Activated CD4-positive, alpha-beta T cell treated with anti-CD3 and anti-CD28 coated beads, Interleukin-2, amount 50 U/mL, for 16 hours (primary cell): ENCODE data around the gene TULP4.
"Not testable (repeated sequence)": the region's sequence is repeated elsewhere in the genome, so short reads cannot be mapped to it uniquely, and the experiment has no call there.

Experiments used
- DNase-seq: peaks from one replicate; pipeline ENCODE4 v3.0.0-alpha.2; 2020

Gene TULP4

DNA sequence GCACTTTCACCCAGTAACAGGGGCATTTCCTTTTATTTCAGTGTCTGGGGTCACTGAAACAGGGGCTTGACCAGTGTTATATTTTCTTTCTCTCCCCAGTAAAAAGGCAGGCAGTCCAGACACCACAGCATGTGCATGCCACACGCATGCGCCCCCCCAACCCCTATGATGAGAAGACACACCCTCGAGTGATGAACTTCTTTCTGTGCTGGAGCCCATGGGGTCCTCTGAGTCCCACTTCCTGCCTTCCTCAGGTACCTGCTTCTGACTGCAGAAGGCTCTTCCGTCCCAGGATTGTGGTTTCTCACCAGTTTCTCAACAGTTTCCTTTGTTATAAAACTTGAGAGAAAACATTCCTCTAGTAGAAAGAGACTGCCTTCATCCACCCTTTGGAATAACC, 201.9 kb downstream of the TULP4 start:
- no peak for DNase-seq

DNA sequence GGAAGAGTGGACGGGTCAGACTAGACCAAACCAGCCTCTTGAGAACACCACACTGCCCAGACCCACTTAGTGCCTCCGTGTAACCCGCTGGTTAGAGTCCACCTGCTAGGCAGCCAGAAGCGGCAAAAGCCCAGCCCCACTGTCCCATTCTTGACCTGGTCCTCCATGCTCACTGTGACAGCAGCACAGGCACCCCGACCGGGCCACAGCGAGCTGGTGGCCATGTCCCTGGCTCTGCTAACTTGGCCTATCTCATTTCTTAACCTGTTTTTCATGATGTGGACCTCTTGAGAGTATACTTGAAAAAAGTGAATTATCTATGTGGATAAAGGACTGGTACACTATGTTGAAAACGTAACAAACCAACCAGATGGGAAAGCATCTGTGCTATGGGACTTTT, 202.7 kb downstream of the TULP4 start:
- no peak for DNase-seq

DNA sequence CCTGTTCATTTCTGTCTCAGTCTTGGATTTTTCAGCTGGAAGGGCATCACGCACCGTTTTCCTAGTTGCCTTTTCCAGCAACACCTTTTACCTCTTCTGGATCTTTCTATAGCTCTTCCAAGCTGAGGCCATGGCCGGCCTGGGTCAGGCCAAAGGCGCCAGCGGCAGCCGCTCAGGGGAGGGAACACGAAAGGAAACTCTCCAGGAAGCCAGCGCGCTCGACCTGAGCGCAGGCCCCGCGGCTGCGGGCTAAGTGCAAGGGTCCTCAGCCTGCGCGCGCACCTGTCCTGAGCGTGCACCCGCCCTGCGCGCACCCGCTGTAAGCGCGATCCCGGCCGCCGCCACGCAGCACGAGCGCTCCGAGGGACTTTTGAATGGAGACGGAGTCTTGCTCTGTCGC, 203.8 kb downstream of the TULP4 start:
- DNase-seq: no peak

DNA sequence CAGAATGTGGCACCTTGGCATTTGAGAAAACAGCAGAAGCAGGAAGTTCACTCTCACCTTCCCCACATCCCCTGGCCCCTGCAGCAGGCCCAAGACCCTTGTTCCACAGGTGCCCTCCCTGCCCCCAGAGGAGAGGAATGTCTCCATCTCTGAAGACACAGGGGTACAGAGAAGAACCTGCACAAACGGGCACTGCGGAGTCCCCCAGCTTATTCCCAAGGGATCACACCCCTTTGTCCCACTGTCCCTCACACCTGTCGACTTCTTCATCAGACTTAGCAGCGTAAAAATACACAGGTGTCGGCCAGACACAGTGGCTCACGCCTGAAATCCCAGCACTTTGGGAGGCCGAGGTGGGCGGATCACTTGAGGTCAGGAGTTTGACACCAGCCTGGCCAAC, 204.8 kb downstream of the TULP4 start:
- DNase-seq: no peak

DNA sequence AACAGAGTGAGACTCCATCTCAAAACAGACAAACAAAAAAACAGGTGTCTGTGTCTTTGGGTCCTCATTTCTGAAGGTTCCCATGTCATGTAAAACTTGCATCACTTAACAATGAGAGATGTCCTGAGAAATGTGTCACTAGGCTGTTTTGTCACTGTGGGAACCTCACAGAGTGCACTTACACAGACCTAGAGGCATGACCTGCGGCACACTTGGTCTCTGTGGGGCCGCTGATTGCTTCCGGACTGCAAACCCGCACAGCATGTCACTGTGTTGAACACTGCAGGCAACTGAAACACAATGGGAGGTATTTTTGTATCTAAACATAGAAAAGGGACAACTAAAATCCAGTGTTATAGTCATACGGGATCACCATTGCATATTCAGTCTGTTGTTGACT, 205.3 kb downstream of the TULP4 start:
- DNase-seq: no peak

DNA sequence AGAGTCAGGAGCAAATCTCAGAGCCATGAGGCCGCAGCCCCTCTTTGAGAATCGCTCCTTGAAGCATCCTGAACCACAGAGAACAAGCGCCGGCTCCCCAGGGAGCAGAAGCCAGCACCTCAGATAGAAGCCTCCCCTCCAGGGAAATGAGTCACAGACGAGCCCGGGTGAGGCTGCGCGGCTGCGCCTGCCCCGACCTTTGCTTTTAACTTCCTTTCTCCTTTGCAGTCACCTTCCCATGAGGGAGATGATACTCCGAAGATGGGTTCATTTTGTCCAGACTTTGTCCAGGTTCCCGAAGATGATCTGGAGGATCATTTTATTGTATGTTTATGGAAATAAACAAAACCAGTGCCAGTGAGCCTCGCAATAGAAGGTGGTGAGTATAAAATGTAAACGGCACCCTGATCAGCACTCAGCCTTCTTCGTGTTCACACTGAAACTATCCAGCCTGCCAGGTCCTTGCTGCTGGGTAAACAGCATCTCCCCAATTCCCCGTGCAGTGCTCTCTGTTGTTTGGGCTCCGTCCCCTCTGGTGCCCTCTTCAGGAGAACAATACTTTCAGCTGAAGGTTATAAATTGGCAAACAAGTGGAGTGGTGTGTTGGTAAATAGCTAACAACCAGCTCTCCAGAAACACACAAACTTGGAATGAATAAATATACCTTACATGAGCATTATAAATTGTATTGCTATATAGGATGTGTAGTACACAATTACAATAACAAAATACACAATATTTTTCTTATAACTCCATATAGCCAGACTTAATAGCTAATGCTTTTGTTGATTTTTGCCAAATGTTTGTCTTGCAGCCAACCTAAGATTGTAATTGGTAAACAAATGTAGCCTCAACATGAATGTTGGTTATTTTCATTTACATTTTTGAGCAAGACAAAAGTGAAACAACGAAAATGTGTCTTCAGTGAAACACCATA, 206.2 kb downstream of the TULP4 start:
- peak; percentile 76 for DNase-seq

DNA sequence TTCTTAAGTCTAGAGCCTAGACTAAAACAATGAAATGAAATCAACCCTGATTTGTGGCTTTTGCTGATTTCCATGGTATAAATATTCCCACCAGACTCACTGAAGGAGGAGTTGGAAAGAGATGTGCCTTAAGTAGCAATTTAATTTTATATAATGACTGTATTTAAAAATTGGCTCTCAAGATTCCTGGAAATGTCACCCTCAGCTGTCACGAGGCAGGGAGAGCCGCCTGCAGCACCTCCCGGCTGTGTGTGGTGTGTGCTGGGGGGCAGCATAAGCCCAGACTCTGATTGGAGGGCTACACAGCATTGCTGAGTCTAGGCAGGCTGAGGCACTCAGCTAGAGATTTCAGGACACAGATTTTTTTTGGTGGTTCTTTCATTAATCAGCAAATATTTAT, 207.0 kb downstream of the TULP4 start:
- DNase-seq: no peak

DNA sequence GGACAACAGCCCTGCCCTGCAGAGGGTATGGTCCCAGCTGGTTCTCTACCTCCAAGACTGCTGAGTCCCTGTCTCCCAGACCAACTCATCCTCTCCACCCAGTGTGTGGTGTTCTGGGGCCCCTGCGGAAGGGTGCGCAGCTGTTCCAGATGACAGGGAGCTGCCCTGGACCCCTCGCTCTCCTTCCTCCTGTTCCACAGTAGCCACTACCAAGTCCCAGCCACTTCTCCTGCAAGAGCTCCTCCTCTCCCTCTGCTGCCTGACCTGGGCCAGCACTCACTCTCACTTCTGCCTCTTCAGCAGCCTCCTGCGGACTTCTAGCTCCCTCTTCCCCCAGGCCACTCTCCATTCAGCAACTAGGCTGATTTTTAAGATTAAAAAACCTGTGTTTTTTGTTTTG, 207.5 kb downstream of the TULP4 start:
- DNase-seq: no peak

DNA sequence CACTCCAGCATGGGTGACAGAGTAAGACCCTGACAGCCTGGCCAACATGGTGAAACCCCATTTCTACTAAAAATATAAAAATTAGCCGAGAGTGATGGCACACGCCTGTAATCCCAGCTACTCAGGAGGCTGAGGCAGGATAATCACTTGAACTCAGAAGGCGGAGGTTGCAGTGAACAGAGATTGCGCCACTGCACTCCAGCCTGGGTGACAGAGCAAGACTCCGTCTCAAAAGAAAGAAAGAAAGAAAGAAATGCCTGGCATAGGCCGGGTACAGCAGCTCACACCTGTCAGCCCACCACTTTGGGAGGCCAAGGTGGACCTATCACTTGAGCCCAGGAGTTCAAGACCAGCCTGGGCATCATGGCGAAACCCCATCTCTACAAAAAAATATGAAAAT, 208.7 kb downstream of the TULP4 start:
- not testable (repeated sequence) for DNase-seq

DNA sequence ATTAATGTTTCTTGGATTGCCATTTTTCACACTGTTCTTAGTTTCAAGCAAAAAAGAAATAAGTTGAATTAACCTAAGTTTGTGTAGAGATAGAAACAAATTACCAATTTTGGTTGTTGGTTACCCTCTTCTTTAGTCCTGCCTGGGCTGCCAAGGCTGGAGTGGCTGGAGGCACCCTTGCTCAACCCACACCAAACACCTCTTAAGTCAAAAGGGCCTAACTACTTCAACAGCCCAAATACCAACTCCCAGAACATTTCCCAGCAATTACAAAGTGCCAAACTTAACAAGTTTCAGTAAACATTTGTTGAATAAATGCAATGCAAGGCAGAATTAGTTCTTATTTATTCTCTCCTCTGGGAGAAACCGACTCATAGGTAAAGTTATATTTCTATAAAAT, 209.5 kb downstream of the TULP4 start:
- no peak for DNase-seq

DNA sequence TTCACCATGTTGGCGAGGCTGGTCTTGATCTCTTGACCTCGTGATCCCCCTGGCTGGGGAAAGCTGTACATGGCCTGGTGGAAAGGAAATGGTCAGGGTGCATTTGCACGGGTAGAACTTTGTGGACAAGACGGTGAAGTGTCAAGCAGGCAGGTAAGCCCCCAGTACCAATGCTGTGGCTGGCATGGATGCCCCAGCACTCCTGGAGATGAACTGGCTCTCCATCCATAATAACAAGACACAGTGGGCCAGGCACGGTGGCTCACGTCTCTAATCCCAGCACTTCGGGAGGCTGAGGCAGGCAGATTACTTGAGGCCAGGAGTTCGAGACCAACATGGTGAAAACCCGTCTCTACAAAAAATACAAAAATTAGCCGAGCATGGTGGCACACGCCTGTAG, 210.4 kb downstream of the TULP4 start:
- no peak for DNase-seq

DNA sequence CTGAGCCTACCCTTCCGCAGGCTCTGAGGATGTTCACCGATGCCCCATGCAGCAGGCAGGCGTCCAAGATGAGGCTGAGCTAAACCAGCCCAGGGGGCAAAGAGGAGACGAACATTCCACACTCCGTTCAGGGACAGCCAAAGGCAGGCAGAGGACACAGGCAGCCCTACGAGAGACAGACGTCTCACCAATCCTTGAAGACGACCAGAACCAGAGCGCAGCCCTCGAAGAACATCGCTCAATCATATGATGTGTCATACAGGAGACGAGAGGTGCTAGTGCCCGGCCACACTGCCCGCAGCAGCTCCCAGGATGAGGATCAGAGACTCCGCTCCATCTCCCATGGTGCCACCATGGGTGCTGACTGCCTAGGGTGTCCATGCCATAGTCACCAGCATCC, 212.0 kb downstream of the TULP4 start:
- no peak for DNase-seq

DNA sequence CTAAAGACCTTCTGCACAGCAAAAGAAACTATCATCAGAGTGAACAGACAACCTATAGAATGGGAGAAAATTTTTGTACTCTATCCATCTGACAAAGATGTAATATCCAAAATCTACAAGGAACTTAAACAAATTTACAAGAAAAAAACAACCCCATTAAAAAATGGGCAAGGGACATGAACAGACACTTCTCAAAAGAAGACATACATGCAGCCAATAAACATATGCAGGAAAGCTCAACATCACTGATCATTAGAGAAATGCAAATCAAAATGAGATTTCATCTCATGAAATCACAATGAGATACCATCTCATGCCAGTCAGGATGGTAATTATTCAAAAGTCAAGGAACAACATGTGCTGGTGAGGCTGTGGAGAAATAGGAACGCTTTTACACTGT, 215.6 kb downstream of the TULP4 start:
- DNase-seq: not testable (repeated sequence)

DNA sequence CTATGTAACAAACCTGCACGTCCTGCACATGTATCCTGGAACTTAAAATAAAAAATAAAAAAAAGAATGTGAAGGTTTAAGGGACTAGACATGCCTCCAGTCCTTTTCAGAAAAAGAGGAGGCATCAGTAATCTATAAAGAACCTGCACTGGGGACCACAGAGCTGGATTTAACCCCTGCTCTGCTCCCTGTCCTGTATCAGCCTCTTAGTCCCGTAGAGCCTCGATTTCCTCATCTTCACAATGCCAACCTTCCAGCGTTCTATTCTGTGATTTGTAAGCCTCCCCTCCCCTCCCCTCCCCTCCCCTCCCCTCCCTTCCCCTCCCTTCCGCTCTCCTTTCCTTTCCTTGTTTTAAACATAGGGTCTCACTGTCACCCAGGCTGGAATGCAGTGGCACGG, 216.6 kb downstream of the TULP4 start:
- no peak for DNase-seq

DNA sequence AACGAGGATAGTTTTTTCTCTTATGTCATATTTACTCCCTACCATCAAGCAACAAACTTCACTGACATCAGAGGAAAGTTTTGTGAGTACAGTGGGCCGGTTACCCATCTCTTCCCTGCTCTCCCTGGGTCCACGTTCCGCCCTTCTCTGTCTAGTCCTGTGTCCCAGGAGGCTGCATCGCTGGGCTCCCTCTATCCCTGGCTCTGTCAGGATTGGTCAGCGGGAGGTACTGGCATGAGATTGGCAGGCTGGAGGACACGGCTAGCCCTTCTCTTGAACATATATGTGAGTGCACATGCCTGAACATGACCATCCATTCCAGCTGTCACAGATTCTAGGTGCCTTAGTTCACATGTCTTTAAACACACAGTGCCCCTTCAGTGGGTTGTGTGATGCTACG, 217.4 kb downstream of the TULP4 start:
- DNase-seq: no peak

DNA sequence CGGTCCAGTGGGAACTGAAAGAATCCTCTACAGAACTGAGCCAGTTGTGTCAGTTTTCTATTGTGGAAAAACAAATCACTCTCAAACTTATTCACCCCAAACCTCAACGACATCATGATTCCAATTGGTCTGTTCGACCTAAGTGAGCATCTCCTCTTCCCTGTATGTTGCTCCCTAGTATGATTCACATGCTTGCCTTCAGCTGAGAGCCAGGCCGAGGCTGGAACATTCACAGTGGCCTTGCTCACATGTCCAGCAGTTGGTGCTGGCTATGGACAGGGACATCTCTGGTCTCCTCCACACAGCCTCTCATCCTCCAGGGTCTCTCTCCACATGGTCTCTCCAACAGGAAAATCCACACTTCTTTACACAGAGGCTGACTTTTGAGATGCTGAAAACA, 219.3 kb downstream of the TULP4 start:
- DNase-seq: no peak

DNA sequence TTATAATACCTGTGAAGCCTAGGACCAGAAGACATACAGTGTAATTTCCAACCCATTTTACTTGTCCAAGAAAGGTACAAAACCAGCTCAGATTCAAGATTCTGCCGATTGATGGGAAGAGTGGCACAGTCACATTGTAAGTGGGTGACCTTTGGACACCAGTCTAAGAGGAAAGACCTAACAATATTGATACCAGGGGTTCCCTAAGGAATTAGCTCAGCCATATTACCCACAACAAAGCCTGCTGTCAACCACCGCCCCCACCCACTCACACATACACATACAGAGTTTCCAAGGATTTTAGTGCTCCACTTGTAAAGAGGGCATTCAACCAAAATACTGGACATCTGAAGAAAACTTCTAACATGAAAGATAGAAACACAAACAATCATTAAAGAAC, 219.7 kb downstream of the TULP4 start:
- DNase-seq: no peak

DNA sequence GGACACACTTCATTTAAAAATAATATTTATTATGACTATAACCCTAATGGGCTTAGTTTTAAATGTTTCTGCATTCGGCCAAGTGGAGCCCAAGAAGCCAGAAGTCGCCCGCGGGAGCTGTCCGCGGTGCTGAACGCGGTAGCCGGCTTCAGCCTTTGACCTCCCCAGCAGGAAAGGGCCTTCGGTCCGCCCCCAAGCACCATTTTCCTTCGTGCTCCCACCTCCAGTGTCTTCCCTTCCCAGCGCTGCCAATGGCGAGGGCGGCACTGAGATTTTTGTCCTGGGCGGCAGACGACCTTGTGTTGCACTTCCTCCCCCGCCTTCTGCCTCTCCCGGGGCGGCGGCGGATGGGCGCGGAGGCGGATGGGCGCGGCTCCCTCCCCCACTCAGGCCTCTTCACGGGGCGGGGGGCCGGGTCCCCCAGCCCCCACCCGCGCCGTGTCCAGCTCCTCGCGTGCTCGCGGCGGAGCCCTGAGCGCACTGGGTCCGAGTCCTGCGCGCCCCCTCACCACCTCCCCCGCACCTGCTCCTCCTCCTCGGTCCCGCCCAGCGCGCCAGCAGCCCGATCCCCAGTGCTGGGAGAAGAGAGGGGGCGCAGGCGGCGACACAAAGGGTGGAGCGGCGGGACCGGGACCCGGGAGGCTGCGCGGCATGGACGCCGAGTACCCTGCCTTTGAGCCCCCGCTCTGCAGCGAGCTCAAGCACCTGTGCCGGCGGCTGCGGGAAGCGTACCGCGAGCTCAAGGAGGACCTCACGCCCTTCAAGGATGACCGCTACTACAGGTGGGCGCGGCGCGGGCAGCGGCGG, 224.0 kb downstream of the TULP4 start:
- DNase-seq: peak; percentile 53

DNA sequence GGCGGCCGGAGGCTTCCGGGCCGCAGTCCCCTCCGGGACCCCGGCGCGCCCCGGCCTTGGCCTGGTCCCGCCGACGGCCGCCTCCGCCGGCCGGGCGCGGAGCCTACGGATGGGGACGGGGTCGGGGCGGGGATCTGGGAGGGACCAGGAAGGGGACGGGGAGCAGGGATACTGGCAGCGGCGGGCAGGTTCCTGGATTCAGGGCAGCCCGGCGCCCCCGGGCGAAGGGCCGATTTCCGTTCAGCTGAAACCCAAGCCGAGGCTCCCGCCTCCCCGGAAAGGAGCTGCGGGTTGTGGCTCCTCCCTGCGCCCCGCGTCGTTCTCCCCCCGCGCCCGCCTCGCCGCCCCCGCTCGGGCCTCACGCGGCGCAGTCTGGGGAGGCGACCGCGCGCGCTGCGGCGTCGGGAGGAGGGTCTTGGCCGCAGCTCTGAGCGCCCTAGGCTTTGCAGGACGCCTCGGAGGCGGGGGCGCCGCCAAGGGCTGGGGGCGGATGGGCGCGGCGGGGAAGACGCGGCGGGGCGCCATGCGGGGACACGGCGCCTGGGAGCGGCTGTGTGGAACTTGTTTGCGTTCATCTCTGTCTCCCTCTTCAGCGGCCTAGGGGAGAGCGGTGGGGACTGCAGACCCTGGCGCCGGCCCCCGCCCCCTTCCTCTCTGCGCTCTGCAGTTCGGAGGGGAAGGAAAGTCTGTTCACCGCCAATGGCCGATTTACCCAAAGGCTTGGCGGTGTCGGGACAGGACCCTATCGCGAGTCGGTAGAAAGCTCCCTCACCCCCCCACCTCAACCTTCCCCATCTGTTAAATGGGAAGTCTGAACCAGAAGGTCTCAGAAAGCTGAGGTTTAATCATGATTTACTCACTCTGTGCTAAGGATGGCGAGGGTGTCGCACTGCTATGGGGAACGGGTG, 224.9 kb downstream of the TULP4 start:
- DNase-seq: no peak

DNA sequence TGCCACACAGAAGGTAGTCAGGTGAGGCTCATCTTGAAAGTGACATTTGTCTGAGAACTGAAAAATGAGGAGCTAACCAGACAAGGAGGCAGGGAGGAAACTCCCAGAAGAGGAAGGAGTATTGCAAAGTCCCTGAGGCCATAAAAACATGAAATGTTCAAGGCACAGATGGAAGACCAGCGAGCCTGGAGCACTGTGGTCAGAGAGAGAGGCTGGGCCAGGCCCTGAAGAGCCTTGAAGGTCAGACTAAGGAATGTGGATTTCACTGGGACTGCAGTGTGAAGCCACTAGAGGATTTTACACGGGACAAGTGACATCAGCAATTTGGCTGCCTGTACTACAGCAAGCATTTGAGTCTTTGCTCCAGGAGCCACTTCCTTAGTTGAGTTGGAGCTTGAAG, 226.5 kb downstream of the TULP4 start:
- DNase-seq: no peak

DNA sequence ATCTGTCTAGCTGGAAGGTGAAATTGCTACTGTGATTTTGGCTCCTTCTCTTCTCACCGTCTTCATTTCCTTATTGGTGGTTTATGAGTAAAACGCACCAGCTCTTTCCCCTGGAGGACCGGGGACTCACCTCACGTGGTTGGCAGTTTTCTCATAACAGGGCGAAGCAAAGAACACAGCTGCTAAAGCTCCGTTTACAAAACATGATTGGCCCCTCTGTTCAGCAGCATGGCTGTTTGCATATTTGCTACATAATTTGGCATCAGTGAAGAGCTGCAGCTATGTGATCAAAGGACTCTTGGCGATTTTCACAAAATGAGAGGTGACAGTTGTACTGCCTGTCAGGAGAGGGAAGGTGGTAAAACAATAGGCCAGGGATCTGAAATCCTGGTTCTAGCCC, 227.1 kb downstream of the TULP4 start:
- no peak for DNase-seq

DNA sequence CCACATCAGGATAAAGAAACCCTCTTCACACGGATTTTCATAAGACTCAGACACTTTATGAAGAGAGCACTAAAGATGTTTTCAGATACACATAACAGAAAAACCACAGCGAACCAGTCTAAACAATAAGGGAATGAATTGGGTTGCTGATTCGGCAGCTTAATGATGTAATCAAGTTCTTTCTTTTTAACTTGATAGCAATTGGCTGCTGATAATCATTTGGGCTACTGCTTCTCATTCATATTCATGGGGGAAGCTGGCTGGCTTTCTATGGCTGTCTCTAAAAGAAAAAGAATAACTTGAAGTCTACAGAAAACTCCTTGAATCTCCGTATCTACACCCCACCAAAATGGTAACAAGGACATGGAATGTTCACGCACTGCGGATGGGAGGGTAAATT, 227.6 kb downstream of the TULP4 start:
- no peak for DNase-seq

DNA sequence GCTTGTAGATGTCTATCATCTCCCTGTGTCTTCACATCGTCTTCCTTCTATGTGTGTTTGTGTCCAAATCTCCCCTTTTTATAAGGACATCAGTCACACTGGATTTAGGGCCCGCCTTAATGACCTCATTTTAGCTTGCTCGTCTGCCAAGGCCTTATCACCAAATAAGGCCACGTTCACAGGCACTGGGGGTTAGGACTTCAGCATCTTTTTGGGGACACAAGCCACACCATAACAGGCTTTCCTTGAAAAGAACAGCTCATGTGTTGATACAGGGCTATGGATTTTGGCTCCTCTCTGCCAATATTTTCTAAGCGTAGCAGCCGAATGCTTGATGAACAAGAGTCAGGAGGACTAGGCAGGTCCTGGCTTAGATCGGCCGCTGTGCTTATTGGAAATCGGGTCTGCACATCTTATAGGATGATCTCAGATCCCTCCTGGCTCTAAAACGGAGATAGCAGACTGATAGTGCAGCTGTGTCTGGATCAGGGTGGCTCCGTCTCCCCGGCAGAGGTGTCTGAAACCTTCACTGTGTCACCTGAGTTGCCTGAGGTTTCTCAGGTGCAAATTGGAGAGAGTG, 231.4 kb downstream of the TULP4 start:
- no peak for DNase-seq
